CD4-positive, alpha-beta T cell treated with Interleukin-21 for 1 hour (primary cell): ENCODE measurements around the gene LXN.

ENCODE experiments used
- DNase-seq: peaks from one replicate; pipeline ENCODE4 v3.0.0-alpha.2; 2020

The LXN gene

GRCh38 chr3:158668506-158668905, 3.9 kb downstream of the LXN start:
- DNase-seq: no peak

- no peak for DNase-seq
Observed at GRCh38 chr3:158666416-158666815, 6.0 kb downstream of the LXN start.

GRCh38 chr3:158663832-158664231, 8.6 kb downstream of the LXN start:
- no peak for DNase-seq

GRCh38 chr3:158663246-158663645, 9.2 kb downstream of the LXN start:
- no peak for DNase-seq

DNA sequence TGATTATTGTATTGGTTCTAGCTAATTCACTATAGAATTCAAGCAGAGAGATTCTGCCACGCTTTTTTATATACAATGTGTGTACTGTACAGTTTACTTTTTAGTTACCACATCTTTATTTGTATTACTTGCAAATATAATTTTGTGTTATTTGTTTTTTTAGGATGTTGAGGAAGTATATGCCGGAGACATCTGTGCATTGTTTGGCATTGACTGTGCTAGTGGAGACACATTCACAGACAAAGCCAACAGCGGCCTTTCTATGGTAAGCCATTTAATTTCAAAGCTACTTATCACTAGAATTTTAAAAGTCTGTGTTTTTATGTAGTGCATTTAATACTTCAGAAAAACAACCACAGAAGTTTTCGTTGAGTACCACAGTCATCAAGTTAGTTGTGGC, 11.7 kb downstream of the LXN start:
- DNase-seq: no peak

DNA sequence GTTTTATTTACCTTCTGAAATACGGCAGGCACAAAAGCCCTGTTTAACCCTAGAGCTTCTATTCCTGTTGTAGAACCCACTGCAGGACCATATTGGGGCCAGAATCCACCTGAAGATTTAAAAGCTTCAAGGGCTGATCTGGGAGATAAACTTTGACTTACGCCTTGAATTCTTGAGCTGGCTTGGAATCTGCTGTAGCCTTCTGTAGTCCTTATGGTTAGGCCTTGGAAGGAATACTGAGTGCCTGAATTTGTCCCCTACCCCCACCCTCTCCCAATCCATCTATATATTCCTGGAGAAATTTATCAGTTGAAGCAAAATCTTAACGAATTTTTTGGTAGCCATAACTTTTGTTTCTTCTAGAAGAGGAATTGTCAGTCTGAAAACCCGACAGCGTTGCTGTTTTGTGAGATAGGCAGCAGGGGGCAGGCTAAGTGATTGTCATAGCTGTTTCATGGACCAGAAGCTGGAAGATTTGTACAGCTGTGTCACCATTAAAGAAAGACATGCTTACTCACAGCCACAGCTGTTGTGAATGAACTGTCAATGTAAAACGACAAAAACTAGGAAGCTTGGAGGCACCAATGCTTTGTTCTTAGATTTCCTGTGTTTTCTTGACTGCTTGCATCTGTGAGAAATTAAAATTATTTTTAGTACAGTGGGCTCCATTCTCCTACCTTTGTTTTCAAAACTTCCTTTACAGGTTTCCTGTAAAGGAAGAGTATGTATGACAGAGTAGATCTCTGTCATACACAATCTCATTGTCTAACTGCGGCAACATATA, 12.8 kb downstream of the LXN start:
- peak; percentile 66 for DNase-seq

DNA sequence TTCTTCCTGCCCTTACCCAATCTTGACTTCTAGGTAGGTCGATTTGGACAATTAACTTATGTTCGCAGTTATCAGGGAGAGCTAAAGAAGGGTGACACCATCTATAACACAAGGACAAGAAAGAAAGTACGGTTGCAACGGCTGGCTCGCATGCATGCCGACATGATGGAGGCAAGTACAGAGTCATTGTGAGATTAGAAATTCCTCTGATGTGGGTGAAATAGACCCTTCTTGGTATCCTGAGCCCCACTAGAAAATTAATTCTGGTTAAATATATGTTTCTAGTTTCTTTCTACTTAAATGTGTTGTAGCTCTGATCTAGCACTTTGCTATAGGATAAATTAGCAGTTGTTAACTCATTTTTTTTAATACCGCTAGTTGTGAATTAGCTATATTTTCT, 13.6 kb downstream of the LXN start:
- DNase-seq: no peak

DNA sequence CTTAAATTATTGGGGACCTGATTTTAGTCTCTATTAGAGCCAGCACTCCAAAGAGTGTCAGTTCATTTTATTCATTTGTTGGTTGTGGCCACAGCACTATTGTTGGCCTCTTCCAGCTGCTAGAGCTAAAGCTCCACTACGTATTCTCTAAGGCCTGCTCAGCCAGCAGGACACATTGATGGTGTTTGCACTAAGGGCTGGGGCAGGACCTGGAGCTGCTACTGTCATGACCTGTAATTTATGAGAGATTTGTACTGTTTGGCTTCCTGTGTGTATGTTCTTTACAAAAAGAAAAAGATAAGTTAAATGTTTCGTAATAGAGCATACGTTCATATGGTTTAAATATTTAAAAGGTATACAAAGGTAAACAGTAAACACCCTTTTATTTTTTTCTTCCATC, 20.0 kb downstream of the LXN start:
- no peak for DNase-seq

- DNase-seq: no peak
Observed at GRCh38 chr3:158651192-158651591, 21.3 kb downstream of the LXN start.

GRCh38 chr3:158649791-158650190, 22.7 kb downstream of the LXN start:
- DNase-seq: no peak

DNA sequence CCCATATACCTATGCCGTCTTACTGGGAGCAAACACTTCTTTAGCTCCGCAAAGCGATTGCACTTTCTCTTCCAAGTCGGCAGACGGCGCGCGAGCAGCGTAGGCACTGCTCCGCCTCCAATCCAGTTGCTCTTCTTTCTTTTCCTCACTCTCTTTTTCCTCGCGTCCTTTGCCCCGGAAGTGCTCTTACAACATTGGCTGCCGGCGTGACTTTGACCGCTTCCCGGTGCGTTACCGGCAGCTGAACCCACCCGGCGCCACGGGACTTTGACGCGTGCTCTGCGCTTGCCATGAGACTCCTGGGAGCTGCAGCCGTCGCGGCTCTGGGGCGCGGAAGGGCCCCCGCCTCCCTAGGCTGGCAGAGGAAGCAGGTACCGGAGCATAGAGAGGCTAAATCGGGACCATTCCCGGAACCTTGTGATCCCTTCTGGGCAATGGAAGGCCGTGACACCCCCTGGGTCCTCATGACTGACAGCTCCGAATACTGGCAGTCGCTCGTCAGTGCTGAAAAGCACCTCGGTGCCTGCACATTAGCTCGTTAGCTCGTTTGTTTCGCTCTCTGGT, 28.0 kb downstream of the LXN start, which contains the start of gene GFM1:
GFM1 (plus strand) TSS at position 183 of the 564 bp plus-strand sequence; CDS start at position 291, 108 bp downstream.
- DNase-seq: peak; percentile 93

DNA sequence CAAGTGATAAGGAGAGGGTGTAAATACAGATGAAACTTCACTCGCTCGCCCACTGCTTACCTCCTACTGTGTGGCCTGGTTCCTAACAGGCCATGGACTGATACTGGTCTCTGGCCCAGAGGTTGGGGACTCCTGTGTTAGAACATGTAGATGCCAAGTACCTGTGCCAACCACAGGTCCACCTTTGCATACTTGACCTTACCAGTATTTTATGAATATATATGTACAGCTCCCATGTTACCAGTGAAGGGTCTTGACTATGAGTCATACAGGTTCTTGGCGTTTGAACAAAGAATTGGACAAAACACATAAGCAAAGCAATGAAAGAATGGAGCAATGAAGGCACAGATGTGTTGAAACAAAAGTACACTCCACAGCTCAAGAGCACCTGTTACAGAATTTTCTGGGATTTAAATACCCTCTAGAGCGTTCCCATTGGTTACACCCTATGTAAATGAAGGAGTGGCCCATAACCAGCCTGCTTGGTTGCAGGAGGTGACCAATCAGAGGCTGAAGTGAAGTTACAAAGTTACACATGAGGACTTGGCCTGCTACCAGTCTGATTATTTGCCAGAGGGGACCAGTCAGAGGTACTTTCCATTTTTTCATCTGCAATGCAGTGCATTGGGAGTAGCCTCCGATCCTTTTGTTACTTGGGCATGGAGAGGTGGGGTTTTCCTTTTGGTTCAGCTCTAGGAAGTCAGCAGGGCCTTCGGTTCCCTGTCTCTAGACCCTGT, 29.8 kb downstream of the LXN start:
- no peak for DNase-seq

GRCh38 chr3:158642005-158642404, 30.4 kb downstream of the LXN start:
- DNase-seq: peak; percentile 42

DNA sequence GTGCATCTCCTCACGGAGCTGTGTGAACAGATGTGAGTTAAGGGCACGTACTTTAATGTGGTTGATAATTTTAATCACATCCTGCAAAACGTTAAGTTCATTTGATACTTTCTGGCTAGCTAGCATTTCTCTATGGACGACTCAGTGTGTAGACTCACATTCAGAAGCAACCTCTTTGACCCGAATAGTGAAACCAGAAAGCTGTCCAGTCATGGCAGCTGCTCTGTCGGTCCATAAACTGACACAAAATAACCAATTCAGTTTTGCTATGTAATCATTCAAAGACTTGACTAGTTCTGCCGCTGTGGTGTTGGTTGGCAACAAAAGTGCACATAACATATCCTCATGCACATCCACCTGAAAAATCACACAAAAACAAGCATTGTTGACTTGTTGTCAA, 31.8 kb downstream of the LXN start:
- no peak for DNase-seq

GRCh38 chr3:158631981-158632380, 40.5 kb downstream of the LXN start:
- no peak for DNase-seq

- no peak for DNase-seq
Observed at GRCh38 chr3:158625881-158626280, 46.6 kb downstream of the LXN start.

- DNase-seq: no peak
Observed at GRCh38 chr3:158617982-158618875, 54.2 kb downstream of the LXN start.
